Choroid plexus epithelial cell (primary cell): ENCODE results near the gene LAMTOR1.
A peak's percentile ranks its signal among the peaks of the same experiment; 100 is the strongest.

Experiments
- DNase-seq: peaks from one replicate; pipeline ENCODE4 v3.0.0-alpha.2; 2010; ENCODE audit warnings: low read depth
- H3K4me3 ChIP-seq: 2 replicates; pipeline ENCODE4 v1.5.1; 2011; ENCODE audit warnings: low read depth, mild to moderate bottlenecking, control low read depth, low read length, moderate library complexity
- CTCF ChIP-seq: conservative IDR thresholded peaks from 2 replicates; pipeline ENCODE4 v1.5.1; 2011; ENCODE audit warnings: low read depth, mild to moderate bottlenecking, control low read depth, inconsistent platforms, low read length, moderate library complexity

Gene LAMTOR1

DNA sequence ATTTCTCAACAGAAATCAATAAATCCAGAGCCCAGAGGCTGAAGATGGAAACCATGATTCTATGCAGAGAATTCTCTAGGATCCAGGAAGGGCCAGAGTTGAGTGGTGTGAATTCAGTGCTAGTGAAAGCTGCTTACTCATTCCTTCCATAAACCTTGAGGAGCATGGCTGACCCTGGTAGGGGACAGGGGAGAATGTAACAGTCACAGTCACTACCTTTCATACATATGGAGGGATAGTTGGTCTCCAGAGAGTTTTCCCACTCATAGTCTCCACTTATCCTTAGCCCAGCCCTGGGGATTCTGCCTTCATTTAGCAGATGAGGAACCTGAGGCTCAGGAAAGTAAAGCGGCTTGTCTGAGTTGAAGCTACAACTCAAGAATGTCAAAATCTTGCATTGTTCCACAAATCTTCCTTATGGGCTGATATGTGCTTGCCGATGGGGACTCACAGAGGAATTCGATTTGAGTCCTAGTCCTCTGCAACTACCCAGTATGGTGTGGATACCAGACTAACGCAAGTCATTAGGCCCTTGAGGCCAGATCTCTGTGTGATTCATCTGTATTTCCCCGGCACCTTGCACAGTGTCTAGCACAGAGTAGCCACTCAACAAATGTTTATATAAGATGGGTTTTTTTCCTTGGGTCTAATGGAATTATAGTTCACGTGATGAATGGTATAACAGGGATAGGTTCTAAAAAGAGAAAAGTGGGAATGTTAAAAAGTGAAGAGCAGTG is 13.1 kb upstream of the LAMTOR1 start:
- H3K4me3 ChIP-seq: no peak overlapping the region
- no peak for DNase-seq
- TF ChIP-seq CTCF: no peak

- no peak for DNase-seq
- no peak for TF ChIP-seq CTCF
Observed at GRCh38 chr11:72114570-72114969, 11.5 kb upstream of the LAMTOR1 start.

GRCh38 chr11:72112978-72113808 is 10.1 kb upstream of the LAMTOR1 start:
- no peak for TF ChIP-seq CTCF
- no peak for DNase-seq
- peak overlapping the region; percentile 87 for H3K4me3 ChIP-seq

More at GRCh38 chr11:72114570-72114969, 11.5 kb upstream of the LAMTOR1 start:
- H3K4me3 ChIP-seq: no peak overlapping the region

GRCh38 chr11:72112143-72112977 is 9.3 kb upstream of the LAMTOR1 start, which contains the start of gene ANAPC15:
ANAPC15 (minus strand) TSS chr11:72112695; CDS start chr11:72111276, 1,419 bp downstream.
- no peak for TF ChIP-seq CTCF
- peak; percentile 100 for DNase-seq
- peak within 1 kb of the TSS; percentile 87 for H3K4me3 ChIP-seq

- peak overlapping the region; percentile 87 for H3K4me3 ChIP-seq
- DNase-seq: no peak
- no peak for TF ChIP-seq CTCF
Observed at GRCh38 chr11:72111300-72112142, 8.4 kb upstream of the LAMTOR1 start.

DNA sequence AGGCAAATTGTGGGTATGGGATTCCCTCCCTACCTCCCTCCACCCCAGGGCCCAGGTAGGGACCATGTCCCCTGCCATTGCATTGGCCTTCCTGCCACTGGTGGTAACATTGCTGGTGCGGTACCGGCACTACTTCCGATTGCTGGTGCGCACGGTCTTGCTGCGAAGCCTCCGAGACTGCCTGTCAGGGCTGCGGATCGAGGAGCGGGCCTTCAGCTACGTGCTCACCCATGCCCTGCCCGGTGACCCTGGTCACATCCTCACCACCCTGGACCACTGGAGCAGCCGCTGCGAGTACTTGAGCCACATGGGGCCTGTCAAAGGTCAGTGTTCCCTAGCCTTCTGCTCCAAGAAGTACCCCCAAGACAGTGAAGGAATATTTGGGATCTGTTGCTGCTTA is 2.8 kb upstream of the LAMTOR1 start, which contains the start of gene TOMT:
TSS of gene TOMT (plus strand) at position 37 of the 400 bp plus-strand sequence. CDS start at position 65, 28 bp downstream.
- TF ChIP-seq CTCF: no peak
- DNase-seq: no peak
- H3K4me3 ChIP-seq: no peak within 1 kb of the TSS
